PC-9 (cell line): Measurements from ENCODE around the gene MECR. TPM values are rescaled to one million over a fixed set of nuclear protein-coding genes. Genes with fewer than 3 reads are reported as not detected.

ENCODE experiments used
- BruUV-seq: library from RNA; stranded (reverse); fragments of 400-500 nt; replicated peaks from 2 replicates; lab custom pipeline; 2021; lab: Mats Ljungman, UMichigan
- CTCF ChIA-PET: fragments of 300-600 bp; sonication (Branson Sonifier 250); formaldehyde crosslinking; loops from one replicate; lab custom pipeline; 2022; ENCODE audit warnings: antibody characterized with exemption; lab: Charles Lee
- POLR2A ChIA-PET: fragments of 300-600 bp; sonication (Branson Sonifier 250); formaldehyde crosslinking; loops from one replicate; lab custom pipeline; 2022; ENCODE audit warnings: antibody characterized with exemption; ENCODE audit not compliant: unreplicated experiment; lab: Charles Lee
- DNase-seq, 2 experiments: peaks; one replicate each; pipeline versions ENCODE4 v3.0.0 to v3.0.0-alpha.2; 2015 to 2022; ENCODE audit warnings: mixed read lengths in 1 of 2
- H2AFZ ChIP-seq: fragments of 200-600 bp; sonication (generic); 2 replicates; pipeline ENCODE4 v1.8.1; 2017; ENCODE audit warnings: antibody characterized with exemption
- H3F3A ChIP-seq: fragments of 200-600 bp; sonication (generic); 2 replicates; pipeline ENCODE4 v1.8.1; 2017; ENCODE audit warnings: antibody characterized with exemption, mild to moderate bottlenecking, low read depth; ENCODE audit not compliant: insufficient read depth
- H3K27ac ChIP-seq: fragments of 200-600 bp; sonication (generic); 2 replicates; pipeline ENCODE4 v1.6.1; 2016; ENCODE audit warnings: mixed run types
- H3K27me3 ChIP-seq: fragments of 200-600 bp; sonication (generic); 2 replicates; pipeline ENCODE4 v1.6.1; 2016; ENCODE audit warnings: low read depth, mixed run types; ENCODE audit not compliant: insufficient read depth
- H3K36me3 ChIP-seq: fragments of 200-600 bp; sonication (generic); 2 replicates; pipeline ENCODE4 v1.6.1; 2016; ENCODE audit warnings: low read depth, mixed run types
- H3K4me1 ChIP-seq: fragments of 200-600 bp; sonication (generic); replicated peaks from 2 replicates; pipeline ENCODE4 v1.6.1; 2016; ENCODE audit warnings: mixed run types; ENCODE audit not compliant: insufficient read depth
- H3K4me2 ChIP-seq: fragments of 200-600 bp; sonication (generic); 2 replicates; pipeline ENCODE4 v1.6.1; 2017; ENCODE audit warnings: mixed run types
- H3K4me3 ChIP-seq: fragments of 200-600 bp; sonication (generic); 2 replicates; pipeline ENCODE4 v1.6.1; 2016; ENCODE audit warnings: mixed run types
- H3K79me2 ChIP-seq: fragments of 200-600 bp; sonication (generic); 2 replicates; pipeline ENCODE4 v1.6.1; 2017; ENCODE audit warnings: low read depth, mixed run types
- H3K9me2 ChIP-seq: fragments of 200-600 bp; sonication (generic); 2 replicates; pipeline ENCODE4 v1.8.1; 2017; ENCODE audit warnings: mild to moderate bottlenecking; ENCODE audit not compliant: insufficient read depth
- H3K9me3 ChIP-seq: fragments of 200-600 bp; sonication (generic); 2 replicates; pipeline ENCODE4 v1.8.1; 2016; ENCODE audit warnings: low read depth; ENCODE audit not compliant: insufficient read depth
- H4K20me1 ChIP-seq: fragments of 200-600 bp; sonication (generic); 2 replicates; pipeline ENCODE4 v1.8.1; 2017; ENCODE audit not compliant: insufficient read depth
- CTCF ChIP-seq: fragments of 200-600 bp; sonication (generic); conservative IDR thresholded peaks from 2 replicates; pipeline ENCODE4 v1.6.1; 2017; ENCODE audit warnings: mixed run types, antibody characterized with exemption, mild to moderate bottlenecking, moderate library complexity
- EZH2 ChIP-seq: fragments of 200-600 bp; sonication (generic); IDR thresholded peaks from 2 replicates; pipeline ENCODE4 v1.8.0; 2017; ENCODE audit warnings: antibody characterized with exemption, low read depth
- intact Hi-C: fragments of 100-400 bp; cut with micrococcal nuclease; formaldehyde crosslinking; loops from one replicate; pipeline ENCODE4 v1.10.0; 2022; ENCODE audit not compliant: unreplicated experiment
- total RNA-seq: library from RNA; stranded (reverse); gene quantifications from 2 replicates; pipeline ENCODE4 v1.2.3, GENCODE V29; 2021

MECR gene
- total RNA-seq, 1 experiment from 2014 or later = 46.4 TPM

- Histone ChIP-seq H3K36me3 (no peaks in the 10 kb centered on the region; the same call in 1 of the 2 replicates), H3K4me3 (no peak overlapping the region), H3K27ac (no peak overlapping the region), H3K79me2 (no peaks in the 10 kb centered on the region), H3F3A (no peaks in the 10 kb centered on the region), H3K9me2 (no peaks in the 10 kb centered on the region), H2AFZ (no peak overlapping the region), H3K9me3 (no peaks in the 10 kb centered on the region), H3K4me1 (no peaks in the 10 kb centered on the region), H4K20me1 (no peaks in the 10 kb centered on the region), H3K4me2 (no peak overlapping the region), H3K27me3 (no peaks in the 10 kb centered on the region)
- no TSS peak for BruUV-seq
- TF ChIP-seq EZH2 = no peak
- TF ChIP-seq CTCF = no peak
- DNase-seq = no peak
- POLR2A ChIA-PET = no interaction called here
- intact Hi-C loops = no loop called here
- CTCF ChIA-PET = no interaction called here
Observed at GRCh38 chr1:29195881-29196291, 34.8 kb downstream of the MECR start.

GRCh38 chr1:29193879-29194455 is 36.8 kb downstream of the MECR start:
- ChIA-PET POLR2A (no interaction called here), CTCF (no interaction called here)
- no peak for TF ChIP-seq CTCF
- no peak for TF ChIP-seq EZH2
- Histone ChIP-seq H3K27me3 (no peaks in the 10 kb centered on the region), H3K27ac (no peak overlapping the region), H3K4me3 (no peak overlapping the region), H4K20me1 (no peaks in the 10 kb centered on the region), H2AFZ (no peak overlapping the region), H3K9me2 (no peaks in the 10 kb centered on the region), H3K79me2 (no peaks in the 10 kb centered on the region), H3F3A (no peaks in the 10 kb centered on the region), H3K4me1 (no peaks in the 10 kb centered on the region), H3K9me3 (no peaks in the 10 kb centered on the region), H3K36me3 (no peaks in the 10 kb centered on the region), H3K4me2 (no peak overlapping the region)
- no peak for DNase-seq
- BruUV-seq = no TSS peak
- intact Hi-C loops = no loop called here

- Histone ChIP-seq H3K27ac (no peak overlapping the region), H3K4me2 (no peak overlapping the region)
Observed at GRCh38 chr1:29190718-29191117, 40.0 kb downstream of the MECR start.

More at GRCh38 chr1:29190718-29191117, 40.0 kb downstream of the MECR start:
- H3K9me3 ChIP-seq = no peaks in the 10 kb centered on the region
- no peaks in the 10 kb centered on the region for H3K79me2 ChIP-seq
- intact Hi-C loops = no loop called here
- no peak for TF ChIP-seq CTCF
- TF ChIP-seq EZH2 = no peak
- H2AFZ ChIP-seq = no peak overlapping the region
- no peaks in the 10 kb centered on the region for H3K27me3 ChIP-seq
- no peaks in the 10 kb centered on the region for H3K36me3 ChIP-seq
- no peak for DNase-seq
- peaks cover 13% of the 10 kb centered on the region for H3K4me1 ChIP-seq
- 0 out of 2 replicates have a peak, but pooled peaks cover 8% of the 10 kb centered on the region for H3F3A ChIP-seq
- no peaks in the 10 kb centered on the region for H4K20me1 ChIP-seq
- CTCF ChIA-PET = no interaction called here
- BruUV-seq = no TSS peak
- H3K9me2 ChIP-seq = no peaks in the 10 kb centered on the region
- POLR2A ChIA-PET = no interaction called here
- no peak overlapping the region for H3K4me3 ChIP-seq
